IMR-90 (cell line): ENCODE results near the gene HYDIN. TPM values are rescaled to one million over a fixed set of nuclear protein-coding genes. Genes with fewer than 3 reads are reported as not detected.
"Not testable (repeated sequence)": the region's sequence is repeated elsewhere in the genome, so short reads cannot be mapped to it uniquely, and the experiment has no call there.

Source experiments
- ATAC-seq: fragments of 200-7000 bp; cut with Tn5 transposase; 2 replicates; pipeline ENCODE4 v1.9.1; 2020; ENCODE audit warnings: low read depth, mild to moderate bottlenecking, moderate library complexity
- BruUV-seq: library from RNA; stranded (reverse); fragments of 400-500 nt; replicated peaks from 2 replicates; lab custom pipeline; 2021; lab: Mats Ljungman, UMichigan
- CTCF ChIA-PET: fragments of 300-600 bp; formaldehyde crosslinking; extraction: SDS; loops from one replicate; lab custom pipeline; 2021; ENCODE audit warnings: antibody characterized with exemption; lab: Yijun Ruan, JAX
- POLR2A ChIA-PET: fragments of 300-600 bp; sonication (Branson Sonifier 250); formaldehyde crosslinking; loops from one replicate; lab custom pipeline; 2022; ENCODE audit warnings: antibody characterized with exemption; ENCODE audit not compliant: unreplicated experiment; lab: Charles Lee
- DNase-seq: peaks from one replicate; pipeline ENCODE4 v3.0.0; 2013
- H2AFZ ChIP-seq: replicated peaks from 2 replicates; pipeline ENCODE3; 2013; ENCODE audit warnings: low read length, mild to moderate bottlenecking; ENCODE audit not compliant: poor library complexity
- H2AK5ac ChIP-seq: 2 replicates; pipeline ENCODE4 v1.6.1; 2013; ENCODE audit warnings: low read depth, low read length, inconsistent platforms
- H2AK9ac ChIP-seq: replicated peaks from 2 replicates; pipeline ENCODE3; 2013; ENCODE audit warnings: mild to moderate bottlenecking, low read depth, low read length, moderate library complexity; ENCODE audit not compliant: poor library complexity
- H2BK120ac ChIP-seq: 2 replicates; pipeline ENCODE4 v1.6.1; 2013; ENCODE audit warnings: low read depth, low read length, inconsistent platforms
- H2BK15ac ChIP-seq: 3 replicates; pipeline ENCODE4 v1.6.1; 2013; ENCODE audit warnings: low read depth, low read length, inconsistent platforms
- H2BK20ac ChIP-seq: 2 replicates; pipeline ENCODE4 v1.6.1; 2013; ENCODE audit warnings: low read depth, mild to moderate bottlenecking, inconsistent platforms, low read length, moderate library complexity
- H2BK5ac ChIP-seq: 2 replicates; pipeline ENCODE4 v1.6.1; 2013; ENCODE audit warnings: mild to moderate bottlenecking, low read depth, low read length, inconsistent platforms; ENCODE audit not compliant: poor library complexity, severe bottlenecking
- H3K14ac ChIP-seq: replicated peaks from 2 replicates; pipeline ENCODE4 v1.6.1; 2013; ENCODE audit warnings: low read depth, low read length, inconsistent platforms
- H3K18ac ChIP-seq: 2 replicates; pipeline ENCODE4 v1.6.1; 2013; ENCODE audit warnings: low read depth, low read length, control low read depth
- H3K23ac ChIP-seq: 2 replicates; pipeline ENCODE4 v1.6.1; 2013; ENCODE audit warnings: low read depth, low read length, inconsistent platforms
- H3K27ac ChIP-seq: 2 replicates; pipeline ENCODE4 v1.5.1; 2013; ENCODE audit warnings: mild to moderate bottlenecking, control low read depth, low read length; ENCODE audit not compliant: insufficient read depth
- H3K27me3 ChIP-seq: 2 replicates; pipeline ENCODE4 v1.6.1; 2013; ENCODE audit warnings: low read length; ENCODE audit not compliant: control insufficient read depth, insufficient read depth
- H3K36me3 ChIP-seq: 2 replicates; pipeline ENCODE4 v1.6.1; 2013; ENCODE audit warnings: low read length, mixed read lengths; ENCODE audit not compliant: control insufficient read depth, insufficient read depth
- H3K4ac ChIP-seq: 2 replicates; pipeline ENCODE4 v1.6.1; 2013; ENCODE audit warnings: low read depth, low read length, inconsistent platforms
- H3K4me1 ChIP-seq: 2 replicates; pipeline ENCODE4 v1.6.1; 2013; ENCODE audit warnings: low read length, mixed read lengths; ENCODE audit not compliant: control insufficient read depth, insufficient read depth
- H3K4me2 ChIP-seq: 2 replicates; pipeline ENCODE4 v1.6.1; 2013; ENCODE audit warnings: low read depth, mild to moderate bottlenecking, control low read depth, low read length, moderate library complexity
- H3K4me3 ChIP-seq: 2 replicates; pipeline ENCODE4 v1.5.1; 2013; ENCODE audit warnings: low read depth, mild to moderate bottlenecking, control low read depth, low read length, moderate library complexity; ENCODE audit not compliant: insufficient read depth
- H3K56ac ChIP-seq: 2 replicates; pipeline ENCODE4 v1.6.1; 2013; ENCODE audit warnings: low read length, inconsistent platforms; ENCODE audit not compliant: insufficient read depth; ENCODE audit errors: extremely low read depth
- H3K79me1 ChIP-seq, 2 experiments: 2 replicates each; pipeline ENCODE4 v1.6.1; 2013; ENCODE audit warnings: low read length in 2 of 2, inconsistent platforms in 1 of 2, low read depth in 1 of 2
- H3K9ac ChIP-seq: 2 replicates; pipeline ENCODE4 v1.6.1; 2013; ENCODE audit warnings: low read depth, low read length, control low read depth
- H3K9me1 ChIP-seq: 2 replicates; pipeline ENCODE4 v1.6.1; 2013; ENCODE audit warnings: low read length, inconsistent platforms; ENCODE audit not compliant: insufficient read depth
- H3K9me3 ChIP-seq: 2 replicates; pipeline ENCODE4 v1.6.1; 2013; ENCODE audit warnings: low read length; ENCODE audit not compliant: control insufficient read depth, insufficient read depth
- H4K20me1 ChIP-seq: 2 replicates; pipeline ENCODE4 v1.6.1; 2013; ENCODE audit warnings: low read length, inconsistent platforms; ENCODE audit not compliant: insufficient read depth
- H4K5ac ChIP-seq: 2 replicates; pipeline ENCODE4 v1.6.1; 2013; ENCODE audit warnings: mild to moderate bottlenecking, low read depth, low read length, control low read depth
- H4K8ac ChIP-seq, 2 experiments: 2 replicates each; pipeline ENCODE4 v1.6.1; 2013; ENCODE audit warnings: low read depth in 2 of 2, low read length in 2 of 2, control low read depth in 1 of 2, inconsistent platforms in 1 of 2
- H4K91ac ChIP-seq: 2 replicates; pipeline ENCODE4 v1.6.1; 2013; ENCODE audit warnings: low read depth, low read length, inconsistent platforms; ENCODE audit not compliant: insufficient read depth
- WGBS, 2 experiments: methylation state at CpG; one replicate each; pipeline versions ENCODE4 v1.1.5 to v1.1.7; 2013; ENCODE audit warnings: missing lambda C conversion rate in 2 of 2; ENCODE audit not compliant: insufficient read length in 1 of 2; ENCODE audit errors: extremely low coverage in 2 of 2; 5-methylcytosine and 5-hydroxymethylcytosine counted together
- dilution Hi-C: fragments of 300-500 bp; cut with HindIII; formaldehyde crosslinking; loops from one replicate; pipeline ENCODE4 v1.14.3; 2018; ENCODE audit warnings: low sequenced_read_pairs; ENCODE audit not compliant: unreplicated experiment
- in situ Hi-C: fragments of 300-500 bp; cut with MboI; formaldehyde crosslinking; loops from 3 replicates; pipeline ENCODE4 v1.14.3; 2019; ENCODE audit warnings: low sequenced_read_pairs, inconsistent platforms, mixed read lengths
- intact Hi-C: fragments of 100-400 bp; cut with micrococcal nuclease; formaldehyde crosslinking; loops from 2 replicates; pipeline ENCODE4 v1.10.0; 2022
- polyA plus RNA-seq, 3 experiments: library from polyadenylated mRNA; depleted of rRNA; stranded (reverse); fragments of >200 nt; gene quantifications; 2 replicates each; pipeline ENCODE4 v1.2.3, GENCODE V29; 2012; ENCODE audit warnings: low replicate concordance in 1 of 3
- total RNA-seq: library from RNA; depleted of rRNA; stranded (reverse); fragments of >200 nt; gene quantifications from 2 replicates; pipeline ENCODE4 v1.2.3, GENCODE V29; 2012

Gene HYDIN
- total and polyA plus RNA-seq, 2 of the 4 experiments (the other 2 are of a cell fraction), result 0.18 to 0.27 TPM

DNA sequence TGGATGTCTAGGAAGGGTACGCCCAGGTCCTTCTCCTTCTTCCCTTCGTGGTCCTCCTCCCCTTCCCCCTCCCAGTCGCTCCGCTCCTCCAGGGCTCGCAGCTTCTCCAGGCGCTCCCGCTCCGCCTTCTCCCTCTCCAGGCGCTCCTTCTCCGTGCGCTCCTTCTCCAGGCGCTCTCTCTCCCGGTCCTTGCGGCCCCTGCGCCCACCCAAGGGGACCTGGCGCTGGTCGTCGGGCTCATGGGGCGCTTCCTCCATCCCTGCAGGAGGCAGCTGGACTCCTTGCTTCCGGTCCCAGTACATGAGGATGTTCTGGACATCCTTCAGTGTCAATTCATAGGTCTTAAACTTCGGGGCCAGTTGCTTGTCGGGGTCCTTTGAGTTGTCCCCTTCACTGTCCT, 309.9 kb downstream of the HYDIN start:
- H3K36me3 ChIP-seq, H3K79me1 ChIP-seq, in situ Hi-C loops, H3K9ac ChIP-seq, H2AK5ac ChIP-seq, H4K20me1 ChIP-seq, H3K23ac ChIP-seq, POLR2A ChIA-PET, H2AK9ac ChIP-seq, H4K8ac ChIP-seq, H2BK5ac ChIP-seq, CTCF ChIA-PET, dilution Hi-C loops, H2BK120ac ChIP-seq, H4K5ac ChIP-seq, H2AFZ ChIP-seq, H3K4me1 ChIP-seq, H3K4ac ChIP-seq, H2BK20ac ChIP-seq, H2BK15ac ChIP-seq, H3K9me3 ChIP-seq, H3K18ac ChIP-seq, H3K4me2 ChIP-seq, H4K91ac ChIP-seq, BruUV-seq, H3K27ac ChIP-seq, H3K4me3 ChIP-seq, H3K9me1 ChIP-seq, intact Hi-C loops, H3K56ac ChIP-seq, H3K14ac ChIP-seq, DNase-seq, H3K27me3 ChIP-seq, ATAC-seq: not testable (repeated sequence)
- WGBS, 2 experiments, result no CpG with 5 or more reads among the region's 22 CpGs

DNA sequence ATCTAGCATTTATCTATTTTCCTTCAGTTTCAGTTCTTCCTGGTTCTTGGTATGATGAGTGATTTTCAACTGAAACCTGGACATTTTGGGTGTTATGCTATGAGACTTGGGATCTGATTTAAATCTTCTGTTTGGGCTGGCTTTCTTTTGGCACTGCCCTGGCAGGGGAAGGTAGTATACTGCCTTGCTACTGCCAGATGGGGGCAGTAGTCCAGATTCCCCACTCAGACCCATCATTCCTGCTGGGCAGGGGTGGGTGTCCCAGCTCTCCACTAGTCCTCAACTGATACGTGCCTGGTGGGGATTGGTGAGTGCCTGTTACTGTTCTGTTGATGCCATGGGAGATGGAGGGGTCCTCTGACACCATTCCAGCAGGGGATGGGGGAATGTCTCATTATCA, 342.3 kb downstream of the HYDIN start:
- H4K20me1 ChIP-seq, H3K36me3 ChIP-seq, H3K4ac ChIP-seq, H3K9me1 ChIP-seq, H3K18ac ChIP-seq, H3K4me1 ChIP-seq, H2AK5ac ChIP-seq, H3K9ac ChIP-seq, H3K9me3 ChIP-seq, H3K4me2 ChIP-seq, H3K56ac ChIP-seq, H2BK20ac ChIP-seq, BruUV-seq, H4K91ac ChIP-seq, DNase-seq, ATAC-seq, H3K14ac ChIP-seq, H2BK15ac ChIP-seq, H3K79me1 ChIP-seq, H3K27me3 ChIP-seq, H4K8ac ChIP-seq, H3K27ac ChIP-seq, H2BK5ac ChIP-seq, H2AFZ ChIP-seq, in situ Hi-C loops, H3K4me3 ChIP-seq, CTCF ChIA-PET, dilution Hi-C loops, H4K5ac ChIP-seq, intact Hi-C loops, H2AK9ac ChIP-seq, POLR2A ChIA-PET, H3K23ac ChIP-seq, H2BK120ac ChIP-seq: not testable (repeated sequence)
- WGBS, 2 experiments, result no CpG with 5 or more reads among the region's 1 CpG
